ENCODE results near the gene CWC27. TPM values are rescaled to one million over a fixed set of nuclear protein-coding genes. Genes with fewer than 3 reads are reported as not detected.

Gene CWC27
- total and polyA plus RNA-seq, 5 experiments from 2014 or later: 20.3 to 33.8 (median 32.3) TPM

- Mint-ChIP-seq H3K27me3 (no peaks in the 10 kb centered on the region), H3K4me3 (no peak overlapping the region), H3K9me3 (no peaks in the 10 kb centered on the region), H3K36me3 (peaks cover 7 to 23% (median 16%) of the 10 kb centered on the region in 3 donors), H3K4me1 (peaks cover 0 to 2% (median 0%) of the 10 kb centered on the region in 4 donors), H3K27ac (no peak overlapping the region)
- ATAC-seq: no peak
- POLR2A ChIA-PET: no interaction called here
- no peak for DNase-seq
Measured at GRCh38 chr5:64947801-64948200, 179.1 kb downstream of the CWC27 start.

GRCh38 chr5:64949331-64949730 is 180.6 kb downstream of the CWC27 start:
- DNase-seq: no peak
- POLR2A ChIA-PET: no interaction called here
- ATAC-seq: no peak
- Mint-ChIP-seq H3K4me1 (no peaks in the 10 kb centered on the region), H3K9me3 (no peaks in the 10 kb centered on the region), H3K27ac (no peak overlapping the region), H3K4me3 (no peak overlapping the region), H3K36me3 (peaks cover 3 to 17% (median 11%) of the 10 kb centered on the region in 3 donors), H3K27me3 (no peaks in the 10 kb centered on the region)

GRCh38 chr5:64952951-64953673 is 184.4 kb downstream of the CWC27 start:
- no peak overlapping the region for H3K27ac Mint-ChIP-seq
- no peaks in the 10 kb centered on the region for H3K27me3 Mint-ChIP-seq
- POLR2A ChIA-PET: no interaction called here
- no peaks in the 10 kb centered on the region for H3K4me1 Mint-ChIP-seq
- H3K9me3 Mint-ChIP-seq: no peaks in the 10 kb centered on the region
- ATAC-seq (no peak), DNase-seq (no peak)
- no peak overlapping the region for H3K4me3 Mint-ChIP-seq
- H3K36me3 Mint-ChIP-seq: peaks cover 0 to 13% (median 0%) of the 10 kb centered on the region in 3 donors

GRCh38 chr5:64954518-64954917 is 185.8 kb downstream of the CWC27 start:
- DNase-seq: no peak
- H3K27me3 Mint-ChIP-seq: no peaks in the 10 kb centered on the region
- ATAC-seq: no peak
- H3K9me3 Mint-ChIP-seq: no peaks in the 10 kb centered on the region
- no peaks in the 10 kb centered on the region for H3K4me1 Mint-ChIP-seq
- no peak overlapping the region for H3K4me3 Mint-ChIP-seq
- POLR2A ChIA-PET: no interaction called here
- no peak overlapping the region for H3K27ac Mint-ChIP-seq
- peaks cover 0 to 13% (median 0%) of the 10 kb centered on the region in 3 donors for H3K36me3 Mint-ChIP-seq

GRCh38 chr5:64958757-64959391 is 190.1 kb downstream of the CWC27 start:
- H3K27me3 Mint-ChIP-seq: no peaks in the 10 kb centered on the region
- no peak overlapping the region for H3K27ac Mint-ChIP-seq
- no peaks in the 10 kb centered on the region for H3K4me1 Mint-ChIP-seq
- DNase-seq: peak in 3 of 10 donors; percentile 8 to 29 (median 22)
- H3K9me3 Mint-ChIP-seq: peaks cover 4 to 11% (median 8%) of the 10 kb centered on the region in 9 donors
- H3K4me3 Mint-ChIP-seq: no peak overlapping the region
- no peak for ATAC-seq
- H3K36me3 Mint-ChIP-seq: peaks cover 0 to 16% (median 10%) of the 10 kb centered on the region in 3 donors
- POLR2A ChIA-PET: no interaction called here

GRCh38 chr5:64963278-64963677 is 194.5 kb downstream of the CWC27 start:
- H3K9me3 Mint-ChIP-seq: peaks cover 4 to 11% (median 8%) of the 10 kb centered on the region in 9 donors
- peaks cover 0 to 19% (median 10%) of the 10 kb centered on the region in 3 donors for H3K36me3 Mint-ChIP-seq
- H3K27ac Mint-ChIP-seq: no peak overlapping the region
- ATAC-seq (no peak), DNase-seq (no peak)
- no peaks in the 10 kb centered on the region for H3K4me1 Mint-ChIP-seq
- POLR2A ChIA-PET: no interaction called here
- H3K4me3 Mint-ChIP-seq: no peak overlapping the region
- no peaks in the 10 kb centered on the region for H3K27me3 Mint-ChIP-seq

- no peak overlapping the region for H3K4me3 Mint-ChIP-seq
- DNase-seq: no peak
- no peak overlapping the region for H3K27ac Mint-ChIP-seq
- no peak for ATAC-seq
- no peaks in the 10 kb centered on the region for H3K27me3 Mint-ChIP-seq
- peaks cover 3 to 6% (median 4%) of the 10 kb centered on the region in 4 donors for H3K4me1 Mint-ChIP-seq
- H3K9me3 Mint-ChIP-seq: peaks cover 0 to 3% (median 0%) of the 10 kb centered on the region in 9 donors
- POLR2A ChIA-PET: no interaction called here
- H3K36me3 Mint-ChIP-seq: peaks cover 12 to 30% (median 28%) of the 10 kb centered on the region in 3 donors
Measured at GRCh38 chr5:64968591-64969110, 199.9 kb downstream of the CWC27 start.

GRCh38 chr5:64969578-64969977 is 200.8 kb downstream of the CWC27 start:
- H3K36me3 Mint-ChIP-seq: peaks cover 13 to 38% (median 31%) of the 10 kb centered on the region in 3 donors
- no peak for ATAC-seq
- H3K4me3 Mint-ChIP-seq: no peak overlapping the region
- H3K9me3 Mint-ChIP-seq: no peaks in the 10 kb centered on the region
- POLR2A ChIA-PET: no interaction called here
- DNase-seq: no peak
- H3K4me1 Mint-ChIP-seq: peaks cover 3 to 6% (median 4%) of the 10 kb centered on the region in 4 donors
- H3K27ac Mint-ChIP-seq: peak overlapping the region in 3 of 10 donors; percentile 9 to 38 (median 16)
- no peaks in the 10 kb centered on the region for H3K27me3 Mint-ChIP-seq

- peaks cover 13 to 48% (median 30%) of the 10 kb centered on the region in 3 donors for H3K36me3 Mint-ChIP-seq
- DNase-seq: no peak
- POLR2A ChIA-PET: no interaction called here
Measured at GRCh38 chr5:64971513-64971912, 202.8 kb downstream of the CWC27 start.

GRCh38 chr5:64971990-64972389 is 203.3 kb downstream of the CWC27 start:
- H3K27me3 Mint-ChIP-seq: no peaks in the 10 kb centered on the region
- no peak overlapping the region for H3K4me3 Mint-ChIP-seq
- H3K36me3 Mint-ChIP-seq: peaks cover 13 to 51% (median 33%) of the 10 kb centered on the region in 3 donors
- DNase-seq (no peak), ATAC-seq (no peak)
- no peaks in the 10 kb centered on the region for H3K9me3 Mint-ChIP-seq
- H3K27ac Mint-ChIP-seq: no peak overlapping the region
- POLR2A ChIA-PET: no interaction called here
- peaks cover 3 to 6% (median 4%) of the 10 kb centered on the region in 4 donors for H3K4me1 Mint-ChIP-seq

More at GRCh38 chr5:64971513-64971912, 202.8 kb downstream of the CWC27 start:
- Mint-ChIP-seq H3K4me1 (peaks cover 3 to 6% (median 4%) of the 10 kb centered on the region in 4 donors), H3K9me3 (no peaks in the 10 kb centered on the region), H3K27me3 (no peaks in the 10 kb centered on the region), H3K27ac (no peak overlapping the region), H3K4me3 (no peak overlapping the region)
- ATAC-seq: no peak

- Mint-ChIP-seq H3K27ac (no peak overlapping the region), H3K9me3 (no peaks in the 10 kb centered on the region), H3K4me3 (no peak overlapping the region), H3K27me3 (no peaks in the 10 kb centered on the region), H3K36me3 (peaks cover 13 to 57% (median 34%) of the 10 kb centered on the region in 3 donors), H3K4me1 (peaks cover 3 to 6% (median 4%) of the 10 kb centered on the region in 4 donors)
- POLR2A ChIA-PET: no interaction called here
- ATAC-seq (no peak), DNase-seq (no peak)
Measured at GRCh38 chr5:64972591-64972990, 203.9 kb downstream of the CWC27 start.

GRCh38 chr5:64973215-64973614 is 204.5 kb downstream of the CWC27 start:
- ATAC-seq (no peak), DNase-seq (no peak)
- peaks cover 18 to 63% (median 39%) of the 10 kb centered on the region in 3 donors for H3K36me3 Mint-ChIP-seq
- POLR2A ChIA-PET: no interaction called here
- H3K4me3 Mint-ChIP-seq: no peak overlapping the region
- H3K27ac Mint-ChIP-seq: no peak overlapping the region
- H3K4me1 Mint-ChIP-seq: peaks cover 3 to 6% (median 4%) of the 10 kb centered on the region in 4 donors
- no peaks in the 10 kb centered on the region for H3K27me3 Mint-ChIP-seq
- H3K9me3 Mint-ChIP-seq: no peaks in the 10 kb centered on the region

- Mint-ChIP-seq H3K36me3 (peaks cover 17 to 58% (median 42%) of the 10 kb centered on the region in 3 donors), H3K27ac (no peak overlapping the region), H3K4me3 (no peak overlapping the region), H3K27me3 (no peaks in the 10 kb centered on the region), H3K9me3 (no peaks in the 10 kb centered on the region), H3K4me1 (peaks cover 0 to 3% (median 0%) of the 10 kb centered on the region in 4 donors)
- POLR2A ChIA-PET: no interaction called here
- DNase-seq (no peak), ATAC-seq (no peak)
Measured at GRCh38 chr5:64977779-64978178, 209.0 kb downstream of the CWC27 start.

Data from naive thymus-derived CD8-positive, alpha-beta T cell (primary cell).